Stimulated activated CD8-positive, alpha-beta memory T cell treated with anti-CD3 and anti-CD28 coated beads, Interleukin-15, amount 100 ng/mL, for 48 hours (primary cell): ENCODE measurements around the gene PLCH2.

Source experiments
- DNase-seq, 2 donors: peaks; one replicate each; pipeline ENCODE4 v3.0.0-alpha.2; 2020; ENCODE audit warnings: low read depth in 2 of 2

The PLCH2 gene

GRCh38 chr1:2499260-2499659, 23.2 kb downstream of the PLCH2 start:
- DNase-seq = no peak

GRCh38 chr1:2499986-2500596, 24.0 kb downstream of the PLCH2 start:
- DNase-seq = no peak

- no peak for DNase-seq
Observed at GRCh38 chr1:2501041-2501819, 25.1 kb downstream of the PLCH2 start.

- no peak for DNase-seq
Observed at GRCh38 chr1:2501820-2502119, 25.7 kb downstream of the PLCH2 start.

GRCh38 chr1:2502210-2502609, 26.1 kb downstream of the PLCH2 start:
- DNase-seq = no peak

- DNase-seq = no peak
Observed at GRCh38 chr1:2502661-2503553, 26.8 kb downstream of the PLCH2 start.

- DNase-seq = no peak
Observed at GRCh38 chr1:2503554-2504224, 27.6 kb downstream of the PLCH2 start.

GRCh38 chr1:2504225-2504948, 28.3 kb downstream of the PLCH2 start:
- DNase-seq = no peak

GRCh38 chr1:2504949-2505272, 28.8 kb downstream of the PLCH2 start:
- DNase-seq = no peak

- no peak for DNase-seq
Observed at GRCh38 chr1:2505461-2505994, 29.4 kb downstream of the PLCH2 start.

- no peak for DNase-seq
Observed at GRCh38 chr1:2506007-2506860, 30.1 kb downstream of the PLCH2 start.

- no peak for DNase-seq
Observed at GRCh38 chr1:2506901-2507565, 30.9 kb downstream of the PLCH2 start.

- DNase-seq = no peak
Observed at GRCh38 chr1:2507744-2508155, 31.7 kb downstream of the PLCH2 start.

- DNase-seq = no peak
Observed at GRCh38 chr1:2508180-2508579, 32.1 kb downstream of the PLCH2 start.

GRCh38 chr1:2508751-2509150, 32.7 kb downstream of the PLCH2 start:
- DNase-seq = no peak

- DNase-seq = no peak
Observed at GRCh38 chr1:2509589-2509988, 33.5 kb downstream of the PLCH2 start.

GRCh38 chr1:2510366-2511155, 34.5 kb downstream of the PLCH2 start:
- no peak for DNase-seq

GRCh38 chr1:2512862-2513421, 36.9 kb downstream of the PLCH2 start:
- DNase-seq = no peak
